ENCODE results near the gene CX3CL1.

DNA sequence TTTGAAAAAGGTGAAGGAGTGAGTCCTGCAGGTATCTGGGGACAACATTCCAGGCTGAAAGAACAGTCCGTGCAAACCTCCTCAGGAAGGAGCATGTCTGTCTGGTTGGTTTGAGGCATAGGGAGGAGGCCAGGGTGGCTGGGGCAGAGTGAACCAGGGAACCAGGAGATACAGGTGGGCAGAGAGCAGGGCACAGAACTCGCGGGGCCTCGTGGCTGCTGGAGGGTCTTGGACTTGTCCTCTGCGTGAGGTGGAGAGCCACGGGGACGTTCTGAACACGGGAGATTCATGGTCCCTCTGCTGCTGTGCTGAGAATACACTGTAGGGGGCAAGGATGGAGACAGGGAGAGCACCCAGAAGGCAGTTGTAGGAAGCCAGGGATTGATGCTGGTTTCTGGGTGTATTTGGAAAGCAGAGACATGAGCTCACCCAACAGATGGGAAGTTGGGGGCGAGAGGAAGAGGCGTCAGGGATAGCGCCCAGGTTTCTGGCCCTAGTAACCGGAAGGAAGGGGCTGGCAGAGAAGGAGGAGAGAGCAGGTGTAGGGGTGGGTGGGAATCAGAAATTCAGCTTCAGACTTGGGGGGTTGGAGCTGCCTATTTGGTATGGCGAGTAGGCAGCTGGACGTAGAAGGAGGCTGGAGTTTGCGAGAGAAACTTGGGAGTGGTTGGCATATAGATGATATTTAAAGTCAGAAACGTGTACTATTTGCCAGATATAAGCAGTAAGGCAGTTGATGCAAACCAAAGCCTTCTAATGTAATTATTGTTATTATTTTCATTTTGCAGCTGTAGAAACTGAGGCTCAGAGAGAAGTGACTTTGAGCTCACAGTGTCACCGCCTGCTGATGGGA, 31.9 kb downstream of the CX3CL1 start, which contains the start of gene CCL17:
- TF ChIP-seq, protein P1, sequence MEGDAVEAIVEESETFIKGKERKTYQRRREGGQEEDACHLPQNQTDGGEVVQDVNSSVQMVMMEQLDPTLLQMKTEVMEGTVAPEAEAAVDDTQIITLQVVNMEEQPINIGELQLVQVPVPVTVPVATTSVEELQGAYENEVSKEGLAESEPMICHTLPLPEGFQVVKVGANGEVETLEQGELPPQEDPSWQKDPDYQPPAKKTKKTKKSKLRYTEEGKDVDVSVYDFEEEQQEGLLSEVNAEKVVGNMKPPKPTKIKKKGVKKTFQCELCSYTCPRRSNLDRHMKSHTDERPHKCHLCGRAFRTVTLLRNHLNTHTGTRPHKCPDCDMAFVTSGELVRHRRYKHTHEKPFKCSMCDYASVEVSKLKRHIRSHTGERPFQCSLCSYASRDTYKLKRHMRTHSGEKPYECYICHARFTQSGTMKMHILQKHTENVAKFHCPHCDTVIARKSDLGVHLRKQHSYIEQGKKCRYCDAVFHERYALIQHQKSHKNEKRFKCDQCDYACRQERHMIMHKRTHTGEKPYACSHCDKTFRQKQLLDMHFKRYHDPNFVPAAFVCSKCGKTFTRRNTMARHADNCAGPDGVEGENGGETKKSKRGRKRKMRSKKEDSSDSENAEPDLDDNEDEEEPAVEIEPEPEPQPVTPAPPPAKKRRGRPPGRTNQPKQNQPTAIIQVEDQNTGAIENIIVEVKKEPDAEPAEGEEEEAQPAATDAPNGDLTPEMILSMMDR (conservative IDR thresholded peaks at IDR 0.05), result no peak
- TF ChIP-seq EZH2 (IDR thresholded peaks at IDR 0.05; ENCODE audit: low read depth), result no peak

All from PC-9 (cell line).